Effector CD4-positive, alpha-beta T cell (primary cell): Measurements from ENCODE around the gene MCRS1.
"Not testable (repeated sequence)": the region's sequence is repeated elsewhere in the genome, so short reads cannot be mapped to it uniquely, and the experiment has no call there.

Experiments
- DNase-seq: peaks from one replicate; pipeline ENCODE4 v3.0.0-alpha.2; 2020

Gene MCRS1

GRCh38 chr12:49509681-49510080 lies 58.3 kb downstream of the MCRS1 start:
- DNase-seq = not testable (repeated sequence)
